CD4-positive, alpha-beta T cell treated with Interleukin-1 beta for 1 hour (primary cell): ENCODE measurements around the gene SDC3.
"Not testable (repeated sequence)": the region's sequence is repeated elsewhere in the genome, so short reads cannot be mapped to it uniquely, and the experiment has no call there.

Source experiments
- DNase-seq, 2 donors: peaks; one replicate each; pipeline ENCODE4 v3.0.0-alpha.2; 2020 to 2022

Gene SDC3

GRCh38 chr1:30908696-30909364 is at the start of gene SDC3:
Gene SDC3, minus strand, starts transcription at chr1:30908758. Its CDS starts 172 bp downstream, at chr1:30908586.
- no peak for DNase-seq

GRCh38 chr1:30957560-30958222 is 49.1 kb upstream of the SDC3 start:
- no peak for DNase-seq

- no peak for DNase-seq
These were observed 47.0 kb upstream of the SDC3 start for GRCh38 chr1:30955448-30956015.

- DNase-seq, result no peak
These were observed 45.1 kb upstream of the SDC3 start for GRCh38 chr1:30953685-30954084.

- DNase-seq, result no peak
These were observed 43.5 kb upstream of the SDC3 start for GRCh38 chr1:30952098-30952497.

GRCh38 chr1:30950700-30951099 is 42.1 kb upstream of the SDC3 start:
- no peak for DNase-seq

GRCh38 chr1:30950053-30950452 is 41.5 kb upstream of the SDC3 start:
- DNase-seq, result no peak

GRCh38 chr1:30949487-30949838 is 40.9 kb upstream of the SDC3 start:
- DNase-seq, result not testable (repeated sequence)

GRCh38 chr1:30948813-30949486 is 40.4 kb upstream of the SDC3 start:
- not testable (repeated sequence) for DNase-seq

GRCh38 chr1:30948278-30948677 is 39.7 kb upstream of the SDC3 start:
- no peak for DNase-seq

GRCh38 chr1:30947212-30947611 is 38.7 kb upstream of the SDC3 start:
- DNase-seq, result no peak

GRCh38 chr1:30942326-30942963 is 33.9 kb upstream of the SDC3 start:
- no peak for DNase-seq

GRCh38 chr1:30940541-30940940 is 32.0 kb upstream of the SDC3 start:
- no peak for DNase-seq

- no peak for DNase-seq
These were observed 28.1 kb upstream of the SDC3 start for GRCh38 chr1:30936541-30937171.

GRCh38 chr1:30935758-30936157 is 27.2 kb upstream of the SDC3 start:
- not testable (repeated sequence) for DNase-seq

- DNase-seq, result no peak
These were observed 26.1 kb upstream of the SDC3 start for GRCh38 chr1:30934613-30935012.

- no peak for DNase-seq
These were observed 25.3 kb upstream of the SDC3 start for GRCh38 chr1:30933874-30934252.

GRCh38 chr1:30930631-30931173 is 22.1 kb upstream of the SDC3 start:
- no peak for DNase-seq

- DNase-seq, result no peak
These were observed 21.5 kb upstream of the SDC3 start for GRCh38 chr1:30929944-30930525.

- peak; percentile 36 to 57 for DNase-seq
These were observed 20.8 kb upstream of the SDC3 start for GRCh38 chr1:30929135-30929889.

GRCh38 chr1:30928789-30929134 is 20.2 kb upstream of the SDC3 start:
- no peak for DNase-seq

GRCh38 chr1:30928171-30928570 is 19.6 kb upstream of the SDC3 start:
- no peak for DNase-seq
